Measurements from ENCODE around the gene VPS72.
A peak's percentile ranks its signal among the peaks of the same experiment; 100 is the strongest.

The VPS72 gene

DNA sequence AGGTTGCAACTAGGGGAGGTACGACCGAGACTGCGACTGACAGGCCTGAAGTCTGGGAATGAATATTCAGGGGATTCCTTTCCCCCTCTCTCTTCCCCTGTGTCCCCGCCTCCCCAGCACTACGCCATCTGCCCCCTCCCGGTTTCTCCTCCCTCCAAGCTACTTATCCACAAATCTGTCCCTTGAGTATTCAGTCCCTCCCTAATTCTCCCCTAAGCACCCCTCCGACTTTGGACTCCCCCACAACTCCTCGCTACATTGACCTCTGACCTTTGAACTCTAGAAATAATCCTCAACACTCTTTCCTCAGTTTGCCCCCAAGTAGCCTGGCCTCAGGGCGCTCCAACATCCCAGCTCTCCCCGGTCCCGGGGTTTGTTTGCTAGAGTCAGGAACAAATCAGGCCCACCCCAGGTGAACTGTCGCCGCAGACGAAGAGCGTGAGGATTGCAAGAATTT lies 24.7 kb downstream of the VPS72 start:
- Histone ChIP-seq H3K36me3 (peaks cover 45% of the 10 kb centered on the region), H3K4me1 (peaks cover 39% of the 10 kb centered on the region), H3K27me3 (no peaks in the 10 kb centered on the region), H3K4me2 (peak overlapping the region; percentile 85), H4K20me1 (no peaks in the 10 kb centered on the region), H3K9me3 (no peaks in the 10 kb centered on the region), H3K4me3 (peak overlapping the region; percentile 79), H3K27ac (peak overlapping the region; percentile 73), H3K9ac (peak overlapping the region; percentile 75)
- no peak for TF ChIP-seq Cebpa-rat (IDR thresholded peaks at IDR 0.05)

DNA sequence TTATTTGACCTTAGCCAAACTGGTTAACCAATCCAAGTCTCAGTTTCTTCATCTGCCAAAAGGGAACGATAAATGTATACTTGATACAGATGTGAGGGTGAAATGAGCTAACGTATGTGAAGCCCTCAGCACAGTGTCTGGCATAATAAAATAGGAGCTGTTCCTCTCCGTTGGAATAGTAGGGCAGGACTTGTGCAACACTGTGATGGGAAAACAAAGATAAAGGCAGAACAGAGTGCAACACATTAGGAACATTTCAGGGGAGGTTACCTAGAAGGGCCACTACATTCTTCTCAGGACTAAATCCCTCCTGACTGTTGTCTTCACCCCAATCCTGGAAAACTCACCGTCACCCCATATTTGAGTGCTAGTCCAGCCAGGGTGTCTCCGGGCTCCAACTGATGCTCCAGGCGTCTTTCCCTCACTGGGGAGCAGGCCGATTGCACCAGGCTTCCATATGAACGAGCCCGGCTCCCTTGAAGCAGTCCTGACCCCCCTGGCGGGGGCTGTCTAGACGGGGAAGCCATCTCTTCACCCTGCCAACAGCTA lies 25.2 kb downstream of the VPS72 start:
- H3K36me3 ChIP-seq = peaks cover 42% of the 10 kb centered on the region
- H3K27me3 ChIP-seq = no peaks in the 10 kb centered on the region
- peak overlapping the region; percentile 85 for H3K4me2 ChIP-seq
- H3K27ac ChIP-seq = peak overlapping the region; percentile 73
- peak overlapping the region; percentile 79 for H3K4me3 ChIP-seq
- no peaks in the 10 kb centered on the region for H4K20me1 ChIP-seq
- peaks cover 44% of the 10 kb centered on the region for H3K4me1 ChIP-seq
- TF ChIP-seq Cebpa-rat (IDR thresholded peaks at IDR 0.05) = no peak
- H3K9me3 ChIP-seq = no peaks in the 10 kb centered on the region
- H3K9ac ChIP-seq = peak overlapping the region; percentile 75

DNA sequence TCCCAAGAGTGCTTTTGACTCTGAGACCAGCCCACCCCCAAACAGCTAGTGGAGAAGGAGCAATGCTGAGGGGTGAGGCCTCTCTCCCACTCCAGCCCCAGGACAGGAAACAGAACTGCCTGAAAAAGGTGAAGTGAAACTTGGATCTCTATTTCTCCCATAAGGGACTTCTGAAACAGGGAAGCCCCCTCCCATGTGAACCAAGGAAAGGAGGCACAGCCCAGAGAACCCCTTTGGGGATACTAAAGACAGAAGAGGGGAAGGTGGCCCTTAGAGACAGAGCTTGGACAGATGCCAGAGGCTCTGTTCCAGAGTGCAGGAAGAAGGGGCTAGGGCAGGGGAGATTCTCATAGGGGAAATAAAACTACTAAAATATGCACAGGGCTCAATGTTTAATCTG lies 30.6 kb downstream of the VPS72 start:
- Histone ChIP-seq H3K27ac (peak overlapping the region; percentile 86), H3K4me3 (0 out of 2 replicates have a peak overlapping the region, but pooled peaks have one; percentile 40), H3K4me1 (peaks cover 64% of the 10 kb centered on the region), H3K9me3 (no peaks in the 10 kb centered on the region), H3K4me2 (peak overlapping the region; percentile 95), H4K20me1 (no peaks in the 10 kb centered on the region), H3K36me3 (peaks cover 19% of the 10 kb centered on the region), H3K27me3 (no peaks in the 10 kb centered on the region), H3K9ac (peak overlapping the region; percentile 34; the same call in 1 of the 2 replicates)
- no peak for TF ChIP-seq Cebpa-rat (IDR thresholded peaks at IDR 0.05)

GRCh38 chr1:151158751-151159251 lies 31.2 kb downstream of the VPS72 start:
- Histone ChIP-seq H3K4me1 (peaks cover 62% of the 10 kb centered on the region), H3K4me2 (peak overlapping the region; percentile 95), H3K36me3 (peaks cover 19% of the 10 kb centered on the region), H3K9me3 (no peaks in the 10 kb centered on the region), H3K27me3 (no peaks in the 10 kb centered on the region), H3K9ac (peak overlapping the region; percentile 34; the same call in 1 of the 2 replicates), H3K4me3 (0 out of 2 replicates have a peak overlapping the region, but pooled peaks have one; percentile 71), H4K20me1 (no peaks in the 10 kb centered on the region), H3K27ac (peak overlapping the region; percentile 86)
- TF ChIP-seq Cebpa-rat (IDR thresholded peaks at IDR 0.05) = no peak

DNA sequence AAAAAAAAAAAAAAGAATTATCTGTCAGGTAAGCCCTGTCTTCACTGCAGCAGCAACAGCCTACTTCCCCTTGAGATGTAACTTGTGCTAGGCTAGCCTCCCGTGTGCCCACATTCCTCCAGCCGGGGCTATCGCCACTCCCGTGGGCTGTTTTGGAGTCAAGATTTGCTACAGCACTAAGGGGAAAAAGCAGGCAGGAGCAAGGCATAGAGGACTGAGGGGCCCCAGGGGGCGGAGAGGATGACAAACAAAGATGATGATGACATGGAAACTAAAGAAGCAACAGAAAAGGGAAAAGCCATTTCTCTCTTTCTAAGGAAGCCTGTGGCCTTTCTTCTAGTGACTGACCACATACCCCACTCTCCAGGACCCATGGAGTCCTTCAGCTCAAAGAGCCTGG lies 31.7 kb downstream of the VPS72 start:
- Histone ChIP-seq H3K4me1 (peaks cover 59% of the 10 kb centered on the region), H3K27me3 (no peaks in the 10 kb centered on the region), H4K20me1 (no peaks in the 10 kb centered on the region), H3K9me3 (no peaks in the 10 kb centered on the region), H3K36me3 (peaks cover 19% of the 10 kb centered on the region), H3K4me3 (peak overlapping the region; percentile 71), H3K27ac (peak overlapping the region; percentile 86), H3K4me2 (peak overlapping the region; percentile 95), H3K9ac (no peak overlapping the region)
- TF ChIP-seq Cebpa-rat (IDR thresholded peaks at IDR 0.05) = no peak

DNA sequence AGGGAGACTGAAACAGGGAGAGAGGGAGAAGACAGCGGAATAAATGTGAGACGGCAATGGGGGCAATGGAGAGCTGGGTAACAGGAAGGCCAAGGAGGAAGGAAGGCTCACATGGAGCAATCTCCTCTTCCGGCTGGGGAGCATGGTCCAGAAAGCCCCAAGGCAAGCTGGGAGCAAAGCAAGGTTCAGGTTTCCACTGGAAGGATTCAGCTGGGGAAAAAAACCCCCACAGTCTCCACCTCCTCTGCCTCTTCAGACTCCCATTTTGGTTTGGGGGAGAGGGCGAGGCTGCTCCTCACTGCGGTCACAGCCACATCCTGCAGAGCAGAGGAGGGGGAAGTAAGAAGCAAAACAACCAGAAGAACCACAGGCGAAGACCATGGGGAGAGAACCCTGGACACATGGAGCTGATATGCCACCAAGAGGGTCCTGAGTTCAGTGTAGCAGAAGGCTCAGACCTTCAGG lies 32.9 kb downstream of the VPS72 start:
- H3K4me3 ChIP-seq = peak overlapping the region; percentile 71
- peak overlapping the region; percentile 79 for H3K9ac ChIP-seq

DNA sequence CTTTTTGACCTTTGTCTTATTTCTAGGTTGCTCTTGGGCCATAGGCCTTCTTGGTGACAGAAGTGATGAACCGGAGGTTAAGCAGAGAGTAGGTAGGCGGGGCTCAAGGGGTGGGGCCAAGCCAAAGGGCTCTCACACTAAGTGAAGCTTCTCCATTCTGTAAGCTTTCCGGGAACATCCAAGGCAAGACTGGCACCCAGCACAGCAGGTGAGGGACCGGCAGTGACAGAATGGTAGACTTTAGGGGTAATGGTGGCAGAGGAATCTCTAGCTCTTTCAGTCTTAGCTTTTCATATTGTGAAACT lies 33.5 kb downstream of the VPS72 start, which contains the start of gene TNFAIP8L2:
TNFAIP8L2 (plus strand) TSS at position 135 of the 305 bp plus-strand sequence. CDS start 2,049 bp downstream, outside the sequence.
- Histone ChIP-seq H3K9ac (peak within 1 kb of the TSS; percentile 79), H3K27ac (peak within 1 kb of the TSS; percentile 86), H4K20me1 (no peaks in the 10 kb centered on the region), H3K4me2 (peak within 1 kb of the TSS; percentile 95), H3K4me1 (peaks cover 59% of the 10 kb centered on the region), H3K27me3 (no peaks in the 10 kb centered on the region), H3K36me3 (peaks cover 16% of the 10 kb centered on the region), H3K9me3 (no peaks in the 10 kb centered on the region), H3K4me3 (peak within 1 kb of the TSS; percentile 71)
- no peak for TF ChIP-seq Cebpa-rat (IDR thresholded peaks at IDR 0.05)

More for the DNA sequence above, 32.9 kb downstream of the VPS72 start:
- peak overlapping the region; percentile 95 for H3K4me2 ChIP-seq
- H3K9me3 ChIP-seq = no peaks in the 10 kb centered on the region
- no peak for TF ChIP-seq Cebpa-rat (IDR thresholded peaks at IDR 0.05)
- H3K4me1 ChIP-seq = peaks cover 59% of the 10 kb centered on the region
- no peaks in the 10 kb centered on the region for H4K20me1 ChIP-seq
- H3K27me3 ChIP-seq = no peaks in the 10 kb centered on the region
- H3K27ac ChIP-seq = peak overlapping the region; percentile 86
- H3K36me3 ChIP-seq = peaks cover 19% of the 10 kb centered on the region

DNA sequence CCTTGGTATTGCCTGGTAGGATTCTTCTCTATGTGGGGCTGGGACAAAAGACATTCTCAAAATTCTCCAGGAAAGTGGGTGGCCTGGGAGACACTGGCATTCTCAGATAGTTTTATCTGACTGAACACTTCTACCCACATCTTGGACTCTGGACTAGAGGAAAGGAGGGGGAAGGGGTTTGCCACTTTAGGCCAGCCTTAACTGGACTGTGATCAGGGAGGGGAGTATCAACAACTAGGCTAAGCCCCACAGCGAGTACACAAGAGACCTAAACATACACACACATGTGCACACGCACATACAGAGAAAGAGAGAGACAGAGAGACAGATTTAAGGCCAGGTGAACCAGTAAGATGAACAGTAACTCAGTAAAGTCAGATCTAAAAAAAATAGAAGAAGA lies 42.3 kb downstream of the VPS72 start:
- H3K27me3 ChIP-seq = no peaks in the 10 kb centered on the region
- peak overlapping the region; percentile 96 for H3K9ac ChIP-seq
- peak overlapping the region; percentile 94 for H3K27ac ChIP-seq
- H3K4me2 ChIP-seq = peak overlapping the region; percentile 100
- no peak for TF ChIP-seq Cebpa-rat (IDR thresholded peaks at IDR 0.05)
- H3K9me3 ChIP-seq = no peaks in the 10 kb centered on the region
- H3K36me3 ChIP-seq = 0 out of 2 replicates have a peak, but pooled peaks cover under 1% of the 10 kb centered on the region
- peak overlapping the region; percentile 80 for H3K4me3 ChIP-seq
- peaks cover 58% of the 10 kb centered on the region for H3K4me1 ChIP-seq
- peaks cover 22% of the 10 kb centered on the region for H4K20me1 ChIP-seq

- Histone ChIP-seq H3K9ac (peak overlapping the region; percentile 96), H3K4me1 (peaks cover 64% of the 10 kb centered on the region), H3K4me2 (peak overlapping the region; percentile 100), H3K36me3 (peaks cover 6% of the 10 kb centered on the region; the same call in 1 of the 2 replicates), H3K27ac (peak overlapping the region; percentile 94), H3K27me3 (no peaks in the 10 kb centered on the region), H3K4me3 (peak overlapping the region; percentile 80), H4K20me1 (peaks cover 27% of the 10 kb centered on the region), H3K9me3 (no peaks in the 10 kb centered on the region)
- no peak for TF ChIP-seq Cebpa-rat (IDR thresholded peaks at IDR 0.05)
Observed at GRCh38 chr1:151147132-151147503, 42.9 kb downstream of the VPS72 start.

DNA sequence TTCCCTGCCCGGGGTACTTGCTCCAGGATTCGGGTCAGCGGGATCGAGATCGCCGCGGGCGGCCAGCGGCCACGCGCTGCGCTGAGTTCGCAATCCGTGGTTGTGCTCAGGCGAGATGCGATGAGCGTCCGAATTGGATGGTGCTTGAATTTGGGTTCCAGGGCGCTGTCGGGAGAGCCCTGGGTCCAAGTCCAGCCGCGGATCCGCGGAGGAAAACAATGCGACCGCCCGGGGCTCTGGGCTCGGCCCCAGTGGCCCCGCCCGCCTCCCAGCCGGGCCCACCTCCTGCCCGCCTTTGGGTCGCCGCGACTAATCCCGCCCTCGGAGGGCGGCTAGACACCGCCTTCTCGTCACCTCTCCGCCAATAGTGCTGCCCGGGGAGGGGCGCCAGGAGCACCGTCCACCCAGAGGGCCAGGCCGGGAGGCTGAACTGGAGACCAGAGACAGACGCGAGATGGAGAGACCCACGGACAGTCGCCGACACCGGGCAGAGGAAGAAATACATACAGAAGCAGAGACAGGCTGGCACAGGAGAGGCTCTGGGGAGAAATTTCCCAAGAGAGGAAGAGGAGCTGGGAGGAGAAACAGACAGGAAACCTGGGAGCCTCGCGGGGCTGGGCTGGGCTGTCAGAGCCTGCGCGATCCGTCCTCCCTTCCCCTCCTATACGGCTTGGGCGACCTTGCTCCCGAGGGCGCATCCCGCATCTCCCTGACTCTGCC lies 43.4 kb downstream of the VPS72 start, which contains the start of gene SEMA6C:
SEMA6C (minus strand) TSS at position 220 of the 720 bp plus-strand sequence. CDS start 4,010 bp downstream, outside the sequence.
- H3K27me3 ChIP-seq = no peaks in the 10 kb centered on the region
- peaks cover 69% of the 10 kb centered on the region for H3K4me1 ChIP-seq
- peak within 1 kb of the TSS; percentile 80 for H3K4me3 ChIP-seq
- H3K9ac ChIP-seq = peak within 1 kb of the TSS; percentile 96
- H3K9me3 ChIP-seq = no peaks in the 10 kb centered on the region
- no peak for TF ChIP-seq Cebpa-rat (IDR thresholded peaks at IDR 0.05)
- H3K4me2 ChIP-seq = peak within 1 kb of the TSS; percentile 100
- H3K27ac ChIP-seq = peak within 1 kb of the TSS; percentile 94
- H3K36me3 ChIP-seq = peaks cover 11% of the 10 kb centered on the region
- peaks cover 33% of the 10 kb centered on the region for H4K20me1 ChIP-seq
